IMR-90 (cell line): ENCODE data around the gene NT5C3A.

Source experiments
- CEBPB ChIP-seq: IDR thresholded peaks from 2 replicates; pipeline ENCODE4 v1.6.1; 2012; ENCODE audit warnings: low read depth, low read length, improper control_type of control experiment
- CTCF ChIP-seq: conservative IDR thresholded peaks from 2 replicates; pipeline ENCODE4 v1.5.1; 2012; ENCODE audit warnings: mild to moderate bottlenecking, low read depth, low read length, improper control_type of control experiment
- RAD21 ChIP-seq: IDR thresholded peaks from 2 replicates; pipeline ENCODE4 v1.6.1; 2012; ENCODE audit warnings: low read length, improper control_type of control experiment
- TF ChIP-seq, protein P1 (sequence below): fragments of 150-350 bp; IDR thresholded peaks from 2 replicates; pipeline ENCODE4 v1.6.1; 2016; ENCODE audit warnings: low read depth, mild to moderate bottlenecking, low read length, moderate library complexity, borderline replicate concordance

GRCh38 chr7:33099154-33099940 lies 36.8 kb upstream of the NT5C3A start:
- no peak for TF ChIP-seq RAD21
- TF ChIP-seq, protein P1, sequence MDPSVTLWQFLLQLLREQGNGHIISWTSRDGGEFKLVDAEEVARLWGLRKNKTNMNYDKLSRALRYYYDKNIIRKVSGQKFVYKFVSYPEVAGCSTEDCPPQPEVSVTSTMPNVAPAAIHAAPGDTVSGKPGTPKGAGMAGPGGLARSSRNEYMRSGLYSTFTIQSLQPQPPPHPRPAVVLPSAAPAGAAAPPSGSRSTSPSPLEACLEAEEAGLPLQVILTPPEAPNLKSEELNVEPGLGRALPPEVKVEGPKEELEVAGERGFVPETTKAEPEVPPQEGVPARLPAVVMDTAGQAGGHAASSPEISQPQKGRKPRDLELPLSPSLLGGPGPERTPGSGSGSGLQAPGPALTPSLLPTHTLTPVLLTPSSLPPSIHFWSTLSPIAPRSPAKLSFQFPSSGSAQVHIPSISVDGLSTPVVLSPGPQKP, result no peak
- TF ChIP-seq CTCF, result no peak
- no peak for TF ChIP-seq CEBPB
